Liver (tissue), 3 donors: Measurements from ENCODE around the gene FLNC.

ENCODE experiments used
- FOXA1 ChIP-seq: IDR thresholded peaks from 2 replicates; pipeline ENCODE4 v1.6.1; 2016; ENCODE audit warnings: antibody characterized with exemption
- GABPA ChIP-seq, 2 donors: IDR thresholded peaks in 1 of 2; conservative IDR thresholded peaks in 1 of 2; 2 replicates each; pipeline ENCODE4 v1.6.1; 2016; ENCODE audit warnings: antibody characterized with exemption in 2 of 2, mild to moderate bottlenecking in 1 of 2, moderate library complexity in 1 of 2
- JUND ChIP-seq, 2 donors: IDR thresholded peaks; 2 replicates each; pipeline ENCODE4 v1.6.1; 2016; ENCODE audit warnings: antibody characterized with exemption in 2 of 2
- RXRA ChIP-seq, 2 donors: IDR thresholded peaks; 2 replicates each; pipeline ENCODE4 v1.6.1; 2017 to 2018; ENCODE audit warnings: antibody characterized with exemption in 2 of 2, mild to moderate bottlenecking in 1 of 2
- SP1 ChIP-seq: IDR thresholded peaks from 2 replicates; pipeline ENCODE4 v1.6.1; 2018; ENCODE audit warnings: antibody characterized with exemption, mild to moderate bottlenecking
- TAF1 ChIP-seq: conservative IDR thresholded peaks from 2 replicates; pipeline ENCODE4 v1.6.1; 2016; ENCODE audit warnings: antibody characterized with exemption, mild to moderate bottlenecking
- YY1 ChIP-seq: IDR thresholded peaks from 2 replicates; pipeline ENCODE4 v1.6.1; 2016; ENCODE audit warnings: antibody characterized with exemption, mild to moderate bottlenecking
- TF ChIP-seq, protein P1 (sequence below): fragments of 150-350 bp; IDR thresholded peaks from 2 replicates; pipeline ENCODE4 v1.5.1; 2017; ENCODE audit warnings: improper control_type of control experiment, low read depth, low read length; ENCODE audit not compliant: missing input control
- TF ChIP-seq, protein P2 (sequence below): IDR thresholded peaks from 2 replicates; pipeline ENCODE4 v1.6.1; 2016; ENCODE audit warnings: antibody characterized with exemption
- TF ChIP-seq, protein P3 (sequence below): IDR thresholded peaks from 2 replicates; pipeline ENCODE4 v1.6.1; 2016; ENCODE audit warnings: antibody characterized with exemption
- TF ChIP-seq, protein P4 (sequence below): IDR thresholded peaks from 2 replicates; pipeline ENCODE4 v1.6.1; 2016; ENCODE audit warnings: antibody characterized with exemption, mild to moderate bottlenecking
- donor health status: healthy.
- donor health status: healthy.

DNA sequence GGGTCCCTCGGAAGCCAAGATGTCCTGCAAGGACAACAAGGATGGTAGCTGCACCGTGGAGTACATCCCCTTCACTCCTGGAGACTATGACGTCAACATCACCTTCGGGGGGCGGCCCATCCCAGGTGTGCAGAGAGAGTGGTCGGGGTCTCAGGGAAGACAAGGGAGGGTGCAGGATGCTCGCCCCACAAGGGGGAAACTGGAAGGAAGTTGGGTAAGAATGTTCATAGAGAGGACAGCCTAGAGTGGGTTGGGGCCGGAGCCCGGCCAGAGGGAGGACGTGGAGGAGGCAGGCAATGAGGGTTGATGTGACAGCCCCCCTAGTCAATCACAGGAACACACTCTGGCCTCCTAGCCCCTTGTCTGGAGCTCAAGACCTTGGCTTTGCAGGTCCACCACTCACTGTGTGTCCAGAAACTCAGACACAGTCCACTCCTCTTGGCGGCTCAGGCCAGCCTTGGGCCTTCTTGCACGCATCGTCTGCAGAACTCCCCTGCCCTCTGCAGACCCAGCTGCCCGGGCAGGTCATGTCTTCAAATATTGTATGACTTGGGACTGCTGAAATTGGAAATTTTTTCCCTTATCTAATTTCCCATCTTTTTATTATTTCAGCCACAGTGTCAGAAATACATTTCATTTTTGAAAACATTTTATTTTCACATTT, 16.7 kb downstream of the FLNC start:
- TF ChIP-seq, protein P1, sequence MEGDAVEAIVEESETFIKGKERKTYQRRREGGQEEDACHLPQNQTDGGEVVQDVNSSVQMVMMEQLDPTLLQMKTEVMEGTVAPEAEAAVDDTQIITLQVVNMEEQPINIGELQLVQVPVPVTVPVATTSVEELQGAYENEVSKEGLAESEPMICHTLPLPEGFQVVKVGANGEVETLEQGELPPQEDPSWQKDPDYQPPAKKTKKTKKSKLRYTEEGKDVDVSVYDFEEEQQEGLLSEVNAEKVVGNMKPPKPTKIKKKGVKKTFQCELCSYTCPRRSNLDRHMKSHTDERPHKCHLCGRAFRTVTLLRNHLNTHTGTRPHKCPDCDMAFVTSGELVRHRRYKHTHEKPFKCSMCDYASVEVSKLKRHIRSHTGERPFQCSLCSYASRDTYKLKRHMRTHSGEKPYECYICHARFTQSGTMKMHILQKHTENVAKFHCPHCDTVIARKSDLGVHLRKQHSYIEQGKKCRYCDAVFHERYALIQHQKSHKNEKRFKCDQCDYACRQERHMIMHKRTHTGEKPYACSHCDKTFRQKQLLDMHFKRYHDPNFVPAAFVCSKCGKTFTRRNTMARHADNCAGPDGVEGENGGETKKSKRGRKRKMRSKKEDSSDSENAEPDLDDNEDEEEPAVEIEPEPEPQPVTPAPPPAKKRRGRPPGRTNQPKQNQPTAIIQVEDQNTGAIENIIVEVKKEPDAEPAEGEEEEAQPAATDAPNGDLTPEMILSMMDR, result no peak
- TF ChIP-seq, protein P2, sequence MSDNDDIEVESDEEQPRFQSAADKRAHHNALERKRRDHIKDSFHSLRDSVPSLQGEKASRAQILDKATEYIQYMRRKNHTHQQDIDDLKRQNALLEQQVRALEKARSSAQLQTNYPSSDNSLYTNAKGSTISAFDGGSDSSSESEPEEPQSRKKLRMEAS, result no peak
- TF ChIP-seq, protein P3, sequence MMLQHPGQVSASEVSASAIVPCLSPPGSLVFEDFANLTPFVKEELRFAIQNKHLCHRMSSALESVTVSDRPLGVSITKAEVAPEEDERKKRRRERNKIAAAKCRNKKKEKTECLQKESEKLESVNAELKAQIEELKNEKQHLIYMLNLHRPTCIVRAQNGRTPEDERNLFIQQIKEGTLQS, result no peak
- TF ChIP-seq RXRA (IDR thresholded peaks at IDR 0.05) (no peak), YY1 (no peak), TAF1 (no peak), FOXA1 (no peak), JUND (IDR thresholded peaks at IDR 0.05) (no peak), SP1 (no peak), GABPA (IDR thresholded peaks at IDR 0.05 in 1 of 2, conservative IDR thresholded peaks at IDR 0.05 in 1 of 2) (no peak)
- TF ChIP-seq, protein P4, sequence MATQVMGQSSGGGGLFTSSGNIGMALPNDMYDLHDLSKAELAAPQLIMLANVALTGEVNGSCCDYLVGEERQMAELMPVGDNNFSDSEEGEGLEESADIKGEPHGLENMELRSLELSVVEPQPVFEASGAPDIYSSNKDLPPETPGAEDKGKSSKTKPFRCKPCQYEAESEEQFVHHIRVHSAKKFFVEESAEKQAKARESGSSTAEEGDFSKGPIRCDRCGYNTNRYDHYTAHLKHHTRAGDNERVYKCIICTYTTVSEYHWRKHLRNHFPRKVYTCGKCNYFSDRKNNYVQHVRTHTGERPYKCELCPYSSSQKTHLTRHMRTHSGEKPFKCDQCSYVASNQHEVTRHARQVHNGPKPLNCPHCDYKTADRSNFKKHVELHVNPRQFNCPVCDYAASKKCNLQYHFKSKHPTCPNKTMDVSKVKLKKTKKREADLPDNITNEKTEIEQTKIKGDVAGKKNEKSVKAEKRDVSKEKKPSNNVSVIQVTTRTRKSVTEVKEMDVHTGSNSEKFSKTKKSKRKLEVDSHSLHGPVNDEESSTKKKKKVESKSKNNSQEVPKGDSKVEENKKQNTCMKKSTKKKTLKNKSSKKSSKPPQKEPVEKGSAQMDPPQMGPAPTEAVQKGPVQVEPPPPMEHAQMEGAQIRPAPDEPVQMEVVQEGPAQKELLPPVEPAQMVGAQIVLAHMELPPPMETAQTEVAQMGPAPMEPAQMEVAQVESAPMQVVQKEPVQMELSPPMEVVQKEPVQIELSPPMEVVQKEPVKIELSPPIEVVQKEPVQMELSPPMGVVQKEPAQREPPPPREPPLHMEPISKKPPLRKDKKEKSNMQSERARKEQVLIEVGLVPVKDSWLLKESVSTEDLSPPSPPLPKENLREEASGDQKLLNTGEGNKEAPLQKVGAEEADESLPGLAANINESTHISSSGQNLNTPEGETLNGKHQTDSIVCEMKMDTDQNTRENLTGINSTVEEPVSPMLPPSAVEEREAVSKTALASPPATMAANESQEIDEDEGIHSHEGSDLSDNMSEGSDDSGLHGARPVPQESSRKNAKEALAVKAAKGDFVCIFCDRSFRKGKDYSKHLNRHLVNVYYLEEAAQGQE, result no peak
